ENCODE results near the gene POTEF. TPM values are rescaled to one million over a fixed set of nuclear protein-coding genes. Genes with fewer than 3 reads are reported as not detected.

The POTEF gene
- total and polyA plus RNA-seq, 2 of the 4 experiments (the other 2 are of a cell fraction): not detected

DNA sequence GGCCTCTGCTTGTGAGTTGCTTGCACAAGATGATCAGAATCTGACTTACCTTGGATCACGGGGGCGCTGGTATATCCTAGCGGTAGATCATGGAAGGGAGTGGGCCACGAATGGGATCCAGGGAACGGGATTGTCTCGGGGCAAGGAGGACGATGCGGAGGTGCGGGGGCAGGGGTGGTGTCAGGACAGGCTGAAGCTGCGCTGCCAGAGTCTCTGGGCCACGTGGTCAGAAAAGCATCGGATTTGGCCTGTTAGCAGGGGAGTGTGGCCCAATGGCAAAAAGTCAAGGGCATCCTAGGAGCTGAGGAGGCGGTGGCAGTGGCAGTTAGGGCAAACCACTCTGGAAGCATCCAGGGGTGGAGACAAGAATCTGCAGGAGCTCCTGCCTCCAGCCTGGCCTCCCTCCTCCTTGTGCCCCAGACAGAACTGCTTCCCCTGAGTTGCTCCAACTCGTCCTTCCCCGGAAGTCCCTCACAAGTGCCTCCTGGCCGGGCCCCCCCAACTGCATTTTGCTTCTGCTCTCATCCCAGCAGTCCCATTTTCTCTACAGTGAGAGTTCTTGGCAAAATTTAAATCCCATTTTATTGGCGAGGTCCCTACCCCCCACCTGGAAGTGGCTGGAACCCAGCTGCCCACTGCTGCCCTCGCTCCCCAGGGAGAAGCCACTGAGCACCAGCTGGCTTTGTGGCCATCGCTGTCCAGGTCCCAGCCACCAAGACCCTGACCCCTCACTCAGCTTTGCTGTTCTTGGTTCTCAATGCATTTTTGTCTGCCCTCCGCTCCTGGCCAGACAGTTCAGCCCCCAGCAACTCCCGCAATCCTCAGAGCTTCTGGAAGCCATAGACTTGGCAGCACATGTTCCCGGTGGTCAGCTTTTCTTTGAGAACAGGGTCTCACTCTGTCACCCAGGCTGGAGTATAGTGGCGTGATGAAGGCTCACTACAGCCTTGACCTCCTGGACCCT lies 21.4 kb upstream of the POTEF start:
- H3K4me3 ChIP-seq (ENCODE audit: insufficient read depth, low read depth, low read length): no peak overlapping the region
- BruUV-seq (replicated peaks): no TSS peak
- no peak overlapping the region for H2BK20ac ChIP-seq (ENCODE audit: low read depth, low read length)
- DNase-seq (no peak), ATAC-seq (ENCODE audit: low read depth) (no peak)
- H2BK5ac ChIP-seq (ENCODE audit: low read depth, low read length, poor library complexity, severe bottlenecking): no peak overlapping the region
- intact Hi-C loops (cut with micrococcal nuclease): no loop called here
- H3K14ac ChIP-seq (replicated peaks; ENCODE audit: low read depth, low read length): no peak overlapping the region
- no peaks in the 10 kb centered on the region for H4K20me1 ChIP-seq (ENCODE audit: insufficient read depth, low read length)
- H3K4me2 ChIP-seq (ENCODE audit: low read depth, low read length): no peak overlapping the region
- dilution Hi-C loops (cut with HindIII; ENCODE audit: low sequenced_read_pairs, unreplicated experiment): no loop called here
- H2AFZ ChIP-seq (replicated peaks; ENCODE audit: low read length, poor library complexity): no peak overlapping the region
- H4K5ac ChIP-seq (ENCODE audit: low read depth, low read length): no peak overlapping the region
- H3K9me1 ChIP-seq (ENCODE audit: insufficient read depth, low read length): no peaks in the 10 kb centered on the region
- H4K8ac ChIP-seq (ENCODE audit: low read depth in 2 of 2, low read length in 2 of 2): no peak overlapping the region
- H3K9me3 ChIP-seq (ENCODE audit: control insufficient read depth, insufficient read depth, low read length): no peaks in the 10 kb centered on the region
- no peak overlapping the region for H3K18ac ChIP-seq (ENCODE audit: low read depth, low read length)
- H4K91ac ChIP-seq (ENCODE audit: insufficient read depth, low read depth, low read length): no peak overlapping the region
- H2AK5ac ChIP-seq (ENCODE audit: low read depth, low read length): no peak overlapping the region
- no peak overlapping the region for H3K9ac ChIP-seq (ENCODE audit: low read depth, low read length)
- no peaks in the 10 kb centered on the region for H3K79me1 ChIP-seq (ENCODE audit: low read depth in 1 of 2, low read length in 2 of 2)
- 96% methylated on average over 8 of the region's 23 CpGs; no CpG with 5 or more reads in 1 of the 2 experiments for WGBS, 2 experiments (ENCODE audit: extremely low coverage in 2 of 2, insufficient read length in 1 of 2)
- POLR2A ChIA-PET (ENCODE audit: unreplicated experiment): no interaction called here
- CTCF ChIA-PET: no interaction called here
- H3K4me1 ChIP-seq (ENCODE audit: control insufficient read depth, insufficient read depth, low read length): no peaks in the 10 kb centered on the region
- no peak overlapping the region for H3K56ac ChIP-seq (ENCODE audit: extremely low read depth, insufficient read depth, low read length)
- H3K36me3 ChIP-seq (ENCODE audit: control insufficient read depth, insufficient read depth, low read length): peaks cover 23% of the 10 kb centered on the region; the same call in 1 of the 2 replicates
- no peak overlapping the region for H2BK120ac ChIP-seq (ENCODE audit: low read depth, low read length)
- no peak overlapping the region for H3K23ac ChIP-seq (ENCODE audit: low read depth, low read length)
- TF ChIP-seq RFX5 (IDR thresholded peaks at IDR 0.05; ENCODE audit: low read depth, low read length) (no peak), BHLHE40 (IDR thresholded peaks at IDR 0.05; ENCODE audit: low read depth, low read length) (no peak), MXI1 (IDR thresholded peaks at IDR 0.05; ENCODE audit: borderline replicate concordance, low read depth, low read length) (no peak), POLR2A (IDR thresholded peaks at IDR 0.05; ENCODE audit: low read depth, low read length) (no peak), NFE2L2 (IDR thresholded peaks at IDR 0.05; ENCODE audit: low read depth, low read length) (no peak), FOS (IDR thresholded peaks at IDR 0.05; ENCODE audit: low read depth, low read length) (no peak), RCOR1 (IDR thresholded peaks at IDR 0.05; ENCODE audit: insufficient replicate concordance, low read length) (no peak)
- TF ChIP-seq, protein P1, sequence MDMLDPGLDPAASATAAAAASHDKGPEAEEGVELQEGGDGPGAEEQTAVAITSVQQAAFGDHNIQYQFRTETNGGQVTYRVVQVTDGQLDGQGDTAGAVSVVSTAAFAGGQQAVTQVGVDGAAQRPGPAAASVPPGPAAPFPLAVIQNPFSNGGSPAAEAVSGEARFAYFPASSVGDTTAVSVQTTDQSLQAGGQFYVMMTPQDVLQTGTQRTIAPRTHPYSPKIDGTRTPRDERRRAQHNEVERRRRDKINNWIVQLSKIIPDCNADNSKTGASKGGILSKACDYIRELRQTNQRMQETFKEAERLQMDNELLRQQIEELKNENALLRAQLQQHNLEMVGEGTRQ (IDR thresholded peaks at IDR 0.05; ENCODE audit: low read depth, low read length): no peak
- TF ChIP-seq, protein P2, sequence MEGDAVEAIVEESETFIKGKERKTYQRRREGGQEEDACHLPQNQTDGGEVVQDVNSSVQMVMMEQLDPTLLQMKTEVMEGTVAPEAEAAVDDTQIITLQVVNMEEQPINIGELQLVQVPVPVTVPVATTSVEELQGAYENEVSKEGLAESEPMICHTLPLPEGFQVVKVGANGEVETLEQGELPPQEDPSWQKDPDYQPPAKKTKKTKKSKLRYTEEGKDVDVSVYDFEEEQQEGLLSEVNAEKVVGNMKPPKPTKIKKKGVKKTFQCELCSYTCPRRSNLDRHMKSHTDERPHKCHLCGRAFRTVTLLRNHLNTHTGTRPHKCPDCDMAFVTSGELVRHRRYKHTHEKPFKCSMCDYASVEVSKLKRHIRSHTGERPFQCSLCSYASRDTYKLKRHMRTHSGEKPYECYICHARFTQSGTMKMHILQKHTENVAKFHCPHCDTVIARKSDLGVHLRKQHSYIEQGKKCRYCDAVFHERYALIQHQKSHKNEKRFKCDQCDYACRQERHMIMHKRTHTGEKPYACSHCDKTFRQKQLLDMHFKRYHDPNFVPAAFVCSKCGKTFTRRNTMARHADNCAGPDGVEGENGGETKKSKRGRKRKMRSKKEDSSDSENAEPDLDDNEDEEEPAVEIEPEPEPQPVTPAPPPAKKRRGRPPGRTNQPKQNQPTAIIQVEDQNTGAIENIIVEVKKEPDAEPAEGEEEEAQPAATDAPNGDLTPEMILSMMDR (conservative IDR thresholded peaks at IDR 0.05; ENCODE audit: low read depth, low read length): no peak
- no peak overlapping the region for H2BK15ac ChIP-seq (ENCODE audit: low read depth, low read length)
- in situ Hi-C loops (cut with MboI; ENCODE audit: low sequenced_read_pairs): loop anchor here (25.0 kb wide), 1 partner anchor 1362 kb away; no protein-coding TSS in a partner anchor
- H3K27me3 ChIP-seq (ENCODE audit: control insufficient read depth, insufficient read depth, low read length): no peaks in the 10 kb centered on the region
- no peak overlapping the region for H2AK9ac ChIP-seq (replicated peaks; ENCODE audit: low read depth, low read length, poor library complexity)
- H3K4ac ChIP-seq (ENCODE audit: low read depth, low read length): no peak overlapping the region
- no peak overlapping the region for H3K27ac ChIP-seq (ENCODE audit: insufficient read depth, low read length)

Measured in IMR-90 (cell line).